Epithelial cell of proximal tubule (primary cell): Measurements from ENCODE around the gene CLCNKB. TPM values are rescaled to one million over a fixed set of nuclear protein-coding genes. Genes with fewer than 3 reads are reported as not detected.

Experiments used
- DNase-seq: peaks from one replicate; pipeline ENCODE4 v3.0.0-alpha.2; 2011; ENCODE audit warnings: low read depth
- H3K4me3 ChIP-seq: 2 replicates; pipeline ENCODE4 v1.5.1; 2011; ENCODE audit warnings: low read depth, mild to moderate bottlenecking, low read length
- total RNA-seq: library from RNA; depleted of rRNA; stranded (reverse); fragments of >200 nt; gene quantifications from 2 replicates; pipeline ENCODE4 v1.2.3, GENCODE V29; 2015
- TF ChIP-seq, protein P1 (sequence below): conservative IDR thresholded peaks from 2 replicates; pipeline ENCODE4 v1.5.1; 2012; ENCODE audit warnings: low read depth, mild to moderate bottlenecking, low read length

CLCNKB gene
- total RNA-seq, 1 donor from 2014 or later = 0.98 TPM

DNA sequence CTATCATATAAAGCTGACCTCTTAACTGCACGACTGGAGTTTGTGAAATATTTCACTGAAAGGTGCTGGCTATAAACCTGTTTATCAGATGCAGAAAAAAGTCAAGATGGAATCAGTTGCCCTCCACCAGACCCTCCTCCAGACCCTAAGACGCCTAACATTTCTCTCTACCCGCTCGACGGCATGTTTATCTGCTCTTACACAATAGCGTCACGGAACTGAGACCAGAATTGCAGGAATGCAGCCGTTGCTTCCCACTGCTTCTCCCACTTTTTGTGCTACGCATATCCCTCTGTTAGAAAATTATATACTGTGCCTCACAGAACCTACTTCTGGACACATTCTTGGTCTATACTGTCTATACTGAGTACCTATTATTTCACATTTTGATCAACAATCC lies 58.0 kb downstream of the CLCNKB start:
- TF ChIP-seq, protein P1, sequence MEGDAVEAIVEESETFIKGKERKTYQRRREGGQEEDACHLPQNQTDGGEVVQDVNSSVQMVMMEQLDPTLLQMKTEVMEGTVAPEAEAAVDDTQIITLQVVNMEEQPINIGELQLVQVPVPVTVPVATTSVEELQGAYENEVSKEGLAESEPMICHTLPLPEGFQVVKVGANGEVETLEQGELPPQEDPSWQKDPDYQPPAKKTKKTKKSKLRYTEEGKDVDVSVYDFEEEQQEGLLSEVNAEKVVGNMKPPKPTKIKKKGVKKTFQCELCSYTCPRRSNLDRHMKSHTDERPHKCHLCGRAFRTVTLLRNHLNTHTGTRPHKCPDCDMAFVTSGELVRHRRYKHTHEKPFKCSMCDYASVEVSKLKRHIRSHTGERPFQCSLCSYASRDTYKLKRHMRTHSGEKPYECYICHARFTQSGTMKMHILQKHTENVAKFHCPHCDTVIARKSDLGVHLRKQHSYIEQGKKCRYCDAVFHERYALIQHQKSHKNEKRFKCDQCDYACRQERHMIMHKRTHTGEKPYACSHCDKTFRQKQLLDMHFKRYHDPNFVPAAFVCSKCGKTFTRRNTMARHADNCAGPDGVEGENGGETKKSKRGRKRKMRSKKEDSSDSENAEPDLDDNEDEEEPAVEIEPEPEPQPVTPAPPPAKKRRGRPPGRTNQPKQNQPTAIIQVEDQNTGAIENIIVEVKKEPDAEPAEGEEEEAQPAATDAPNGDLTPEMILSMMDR = no peak
- no peak for DNase-seq
- no peak overlapping the region for H3K4me3 ChIP-seq

Other genes with a start within 250 kb of the CLCNKB start
- 1.4 and 2.0 TPM in 2 replicates for gene UQCRHL, start 236.1 kb upstream of the CLCNKB start, total RNA-seq
- 10.4 and 10.6 TPM in 2 replicates for gene SPEN, start 196.1 kb upstream of the CLCNKB start, total RNA-seq
- gene ZBTB17, start 67.7 kb upstream of the CLCNKB start, total RNA-seq = 22.5 and 23.6 TPM in 2 replicates
- not detected in 2 replicates for gene SRARP, start 39.5 kb upstream of the CLCNKB start, total RNA-seq
- gene HSPB7, start 25.7 kb upstream of the CLCNKB start, total RNA-seq = not detected in 2 replicates
- gene CLCNKA, start 21.7 kb upstream of the CLCNKB start, total RNA-seq = 0.14 TPM in 1 of 2 replicates, not detected in the other
- 0.46 TPM in 1 of 2 replicates, not detected in the other for gene FAM131C, start 29.9 kb downstream of the CLCNKB start, total RNA-seq
- gene EPHA2, start 112.3 kb downstream of the CLCNKB start, total RNA-seq = 112 and 131 TPM in 2 replicates
- gene ARHGEF19, start 168.9 kb downstream of the CLCNKB start, total RNA-seq = 7.9 and 14.3 TPM in 2 replicates
- gene CPLANE2, start 193.4 kb downstream of the CLCNKB start, total RNA-seq = 2.5 and 2.8 TPM in 2 replicates